HG02970 (cell line): ENCODE data around the gene KCNN3.

Source experiments
- ATAC-seq: cut with Tn5 transposase; IDR thresholded peaks from one replicate; pipeline ENCODE4 v1.9.1; 2021; ENCODE audit warnings: mild to moderate bottlenecking, moderate library complexity, moderate number of reproducible peaks; ENCODE audit not compliant: unreplicated experiment, low FRiP score

Gene KCNN3

DNA sequence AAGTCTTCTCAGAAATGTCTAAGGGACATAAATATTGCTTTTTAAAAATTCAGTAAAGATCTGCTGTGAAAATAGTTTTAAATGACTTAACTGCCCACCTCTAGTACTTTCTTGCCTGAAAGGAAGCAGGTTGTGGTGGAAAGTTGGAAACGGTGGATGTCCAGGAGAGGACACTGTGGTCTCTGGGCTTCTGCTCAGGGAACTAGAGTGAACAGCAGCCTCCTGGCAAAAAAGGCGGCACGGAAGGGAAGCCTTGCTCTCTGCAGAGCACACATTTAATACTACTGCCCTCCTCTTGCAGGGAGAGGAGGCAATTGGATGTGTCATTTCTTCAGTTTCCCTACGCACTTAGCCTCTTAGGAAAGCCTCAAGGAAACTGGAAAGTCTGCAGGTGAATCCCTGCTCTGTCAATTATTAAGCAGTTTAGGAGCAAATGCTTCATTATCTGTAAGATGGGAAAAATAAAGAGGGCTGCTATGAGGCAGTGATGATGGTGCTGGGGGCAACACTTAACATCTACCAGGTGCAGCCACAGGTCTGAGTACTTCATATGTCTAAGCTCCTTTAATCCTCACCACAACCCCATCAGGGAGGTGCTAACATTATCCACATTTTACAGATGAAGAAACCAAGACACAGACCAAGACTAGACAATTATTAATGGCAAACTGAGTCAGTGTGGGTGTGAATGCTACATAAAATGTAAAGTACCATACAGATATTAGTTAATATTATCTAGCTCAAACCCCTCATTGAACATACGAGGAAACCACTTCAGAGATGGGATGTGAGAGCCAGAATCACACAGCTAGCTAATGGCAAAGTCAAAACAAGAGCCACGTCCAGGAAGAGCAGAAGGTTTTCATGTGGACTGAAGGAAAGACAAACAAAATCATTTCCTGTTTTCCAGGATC is 153.2 kb downstream of the KCNN3 start:
- no peak for ATAC-seq

DNA sequence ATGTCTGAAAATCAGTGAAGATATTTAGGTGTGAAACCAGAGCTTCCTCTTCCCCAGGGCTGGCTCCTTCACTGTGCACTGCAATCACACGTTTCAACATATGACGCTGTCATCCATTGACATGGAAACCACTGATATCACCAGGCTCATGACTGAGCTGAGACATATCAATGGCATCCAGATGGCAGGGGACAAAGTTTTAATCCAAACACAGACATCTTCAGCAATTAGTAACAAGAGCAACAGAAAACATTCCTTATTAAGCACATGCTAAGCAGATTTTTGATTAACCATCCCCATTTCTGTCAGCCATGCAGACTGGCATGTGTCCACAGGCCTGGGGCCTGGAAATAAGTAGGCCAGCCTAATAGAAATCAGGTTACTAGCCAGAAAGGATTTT is 154.1 kb downstream of the KCNN3 start:
- no peak for ATAC-seq

DNA sequence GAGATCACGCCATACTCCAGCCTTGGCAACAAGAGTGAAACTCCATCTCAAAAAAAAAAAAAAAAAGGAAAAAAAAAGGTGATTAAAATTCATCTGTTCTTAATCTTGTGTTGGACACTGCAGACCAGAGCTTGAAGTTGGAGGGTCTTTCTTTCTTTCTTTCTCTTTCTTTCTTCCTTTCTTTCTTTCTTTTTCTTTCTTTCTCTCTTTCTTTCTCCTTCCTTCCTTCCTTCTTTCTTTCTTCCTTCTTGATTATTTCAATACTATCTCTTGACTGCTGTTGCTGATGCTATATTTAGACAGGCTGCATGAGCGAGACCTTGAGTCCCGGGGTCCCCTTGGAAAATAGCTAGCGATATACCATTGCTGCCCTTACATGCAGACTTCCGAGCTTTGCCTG is 154.7 kb downstream of the KCNN3 start:
- no peak for ATAC-seq

DNA sequence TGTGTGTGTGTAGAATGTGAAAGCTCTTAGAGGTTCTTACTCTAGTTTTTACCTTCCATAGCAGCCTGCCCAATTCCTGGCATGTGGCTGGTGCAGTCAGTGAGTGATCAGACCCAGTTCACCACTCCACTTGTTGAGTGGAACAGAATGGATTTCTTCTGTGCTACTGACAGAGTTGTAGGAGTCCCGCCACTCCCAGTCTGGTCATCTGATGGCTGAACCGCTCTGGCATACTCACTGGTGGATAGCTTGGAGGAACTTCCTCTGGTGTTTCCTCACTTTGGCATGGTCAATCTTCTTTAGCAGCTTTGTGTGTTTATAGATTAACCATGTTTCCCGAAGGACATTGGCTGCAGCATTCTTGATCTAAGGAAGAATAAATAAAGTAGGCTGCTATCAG is 155.4 kb downstream of the KCNN3 start:
- no peak for ATAC-seq

DNA sequence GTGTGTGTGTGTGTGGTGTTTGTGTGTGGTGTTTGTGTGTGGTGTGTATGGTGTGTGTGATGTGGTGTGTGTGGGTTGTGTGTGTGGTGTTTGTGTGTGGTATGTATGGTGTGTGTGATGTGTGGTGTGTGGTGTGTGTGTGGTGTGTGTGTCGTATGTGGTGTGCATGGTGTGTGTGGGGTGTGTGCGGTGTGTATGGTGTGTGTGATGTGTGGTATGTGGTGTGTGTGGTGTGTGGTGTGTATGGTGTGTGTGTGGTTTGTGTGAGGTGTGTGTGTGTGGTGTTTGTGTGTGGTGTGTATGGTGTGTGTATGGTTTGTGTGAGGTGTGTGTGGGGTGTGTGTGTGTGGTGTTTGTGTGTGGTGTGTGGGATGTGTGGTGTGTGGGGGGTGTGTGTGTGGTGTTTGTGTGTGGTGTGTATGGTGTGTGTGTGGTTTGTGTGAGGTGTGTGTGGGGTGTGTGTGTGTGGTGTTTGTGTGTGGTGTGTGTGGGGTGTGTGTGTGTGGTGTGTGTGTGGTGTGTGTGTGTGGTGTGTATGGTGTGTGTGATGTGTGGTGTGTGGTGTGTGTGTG is 155.9 kb downstream of the KCNN3 start:
- no peak for ATAC-seq

DNA sequence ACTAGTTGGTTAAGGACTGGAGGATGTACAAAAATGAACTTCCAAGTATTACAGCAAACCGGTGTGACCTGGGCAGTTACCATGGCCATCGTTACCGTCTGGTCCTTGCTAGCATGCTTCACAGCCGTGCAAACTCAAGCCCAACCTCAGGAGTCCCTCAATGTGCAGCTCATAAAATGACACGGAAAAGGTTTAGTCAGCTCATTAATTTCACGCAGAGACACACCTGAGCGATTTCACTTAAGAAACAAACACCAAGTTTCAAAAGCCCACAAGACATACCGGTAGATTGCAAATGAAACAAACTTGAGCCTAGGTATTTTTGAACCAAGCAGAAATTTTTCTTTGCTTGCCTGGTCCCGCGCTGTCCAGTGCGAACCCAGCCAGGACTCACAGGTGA is 157.1 kb downstream of the KCNN3 start:
- ATAC-seq: no peak

DNA sequence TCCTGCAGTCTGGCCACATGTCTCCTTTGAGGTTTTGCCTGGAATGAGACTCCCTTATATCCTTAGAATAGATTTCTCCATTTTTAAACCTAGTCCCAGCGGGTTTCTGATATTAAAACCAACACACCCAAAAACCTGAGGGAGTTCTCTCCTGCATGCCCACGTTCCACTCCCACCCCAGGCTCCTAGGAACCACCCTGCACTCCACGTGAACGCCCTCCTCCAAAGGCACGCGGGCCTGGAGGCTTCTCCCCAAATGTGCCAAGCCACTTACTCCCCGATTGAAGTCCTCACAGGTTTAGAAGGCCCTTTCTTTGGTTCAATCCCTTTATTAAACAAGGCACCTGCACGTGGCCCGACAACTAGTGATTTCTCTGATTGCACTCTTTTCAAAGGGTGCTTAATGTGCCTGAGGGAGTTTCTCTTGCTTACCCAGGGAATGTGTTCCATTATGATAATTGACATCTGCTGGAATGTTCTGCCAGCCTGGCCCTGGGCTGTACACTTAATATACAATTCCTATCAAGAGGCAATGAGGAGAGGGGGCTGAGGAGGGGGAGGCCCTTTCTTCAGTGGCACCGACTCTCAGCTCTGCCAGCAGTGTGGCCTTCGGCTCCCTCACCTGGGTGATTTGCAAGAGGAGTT is 157.8 kb downstream of the KCNN3 start:
- ATAC-seq: no peak

DNA sequence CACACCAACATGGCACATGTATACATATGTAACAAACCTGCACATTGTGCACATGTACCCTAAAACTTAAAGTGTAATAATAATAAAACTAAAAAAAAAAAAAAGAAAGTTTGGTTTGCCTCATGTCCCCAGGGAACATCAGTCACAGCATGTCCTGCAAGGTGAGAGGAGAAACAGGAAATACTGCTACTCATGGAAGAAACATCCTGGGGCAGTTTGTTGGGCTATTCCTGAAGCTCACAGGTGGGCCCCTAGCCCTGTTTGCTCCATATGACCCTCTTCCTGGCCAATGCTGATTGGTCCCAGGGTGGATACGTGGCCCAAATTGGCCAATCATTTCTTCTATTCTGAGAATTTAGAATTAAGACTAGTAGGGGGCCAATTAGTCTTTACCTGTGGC is 158.7 kb downstream of the KCNN3 start:
- ATAC-seq: no peak

DNA sequence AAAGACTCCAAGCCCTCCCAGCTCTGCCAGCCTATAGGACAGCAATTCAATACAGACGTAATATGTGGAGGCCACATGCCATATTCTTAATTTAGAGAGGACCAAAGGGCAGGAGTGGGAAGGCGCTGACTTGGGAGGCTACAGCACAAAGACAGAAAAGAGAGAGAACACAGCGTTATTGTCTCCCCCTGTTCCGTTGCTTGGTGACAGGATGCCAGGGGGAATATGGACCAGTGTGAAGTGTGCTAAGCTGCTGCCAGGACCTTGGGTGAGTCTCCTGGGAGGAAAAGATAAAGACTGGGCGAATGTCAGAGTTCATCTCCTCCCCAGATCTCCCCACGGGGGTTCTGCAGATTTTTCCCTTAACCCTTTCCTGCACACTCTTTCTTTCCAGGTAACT is 160.0 kb downstream of the KCNN3 start:
- ATAC-seq: no peak

DNA sequence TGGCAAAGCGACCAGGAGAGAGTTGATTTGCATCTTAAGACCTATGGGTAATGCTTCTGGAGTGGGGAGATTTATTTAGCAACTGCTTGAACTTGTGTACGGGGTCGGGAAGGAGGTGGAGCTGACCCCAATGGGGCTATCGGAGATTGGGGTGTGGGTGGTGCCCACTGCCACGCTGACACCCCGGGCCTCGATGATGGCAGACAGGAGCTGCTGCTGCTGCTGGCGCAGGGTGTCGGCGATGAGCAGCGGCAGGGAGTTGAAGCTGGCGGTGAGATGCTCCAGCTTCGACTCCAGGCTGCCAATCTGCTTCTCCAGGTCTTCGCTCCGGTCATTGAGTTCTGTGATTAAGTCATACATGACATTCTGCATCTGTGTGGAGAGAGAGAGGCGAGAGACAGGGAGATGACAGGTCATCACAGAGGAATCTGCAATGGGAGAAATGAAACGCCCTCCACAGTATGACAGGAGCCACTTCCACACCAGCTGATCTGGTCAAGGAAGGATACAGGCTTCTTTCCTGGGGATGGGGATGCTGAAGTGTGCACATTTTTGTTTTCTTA is 162.1 kb downstream of the KCNN3 start:
- no peak for ATAC-seq

DNA sequence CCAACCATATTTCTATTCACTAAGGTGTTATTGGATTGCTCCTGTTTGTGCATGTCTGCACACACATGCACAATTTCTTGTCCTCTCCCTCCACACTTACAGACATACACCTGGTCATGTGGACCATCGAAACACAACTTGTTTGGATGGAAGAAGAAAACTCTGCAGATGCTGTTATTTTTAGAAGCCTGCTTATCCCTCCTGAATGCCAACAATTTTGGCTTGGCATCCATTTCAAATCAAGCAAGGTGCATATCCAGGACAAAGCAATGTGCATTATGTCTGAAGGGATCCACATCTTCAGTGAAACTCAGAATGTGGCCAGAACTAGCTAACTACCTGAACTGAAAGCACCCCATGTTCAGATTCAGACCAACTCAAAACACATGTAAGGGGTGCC is 163.2 kb downstream of the KCNN3 start:
- no peak for ATAC-seq

DNA sequence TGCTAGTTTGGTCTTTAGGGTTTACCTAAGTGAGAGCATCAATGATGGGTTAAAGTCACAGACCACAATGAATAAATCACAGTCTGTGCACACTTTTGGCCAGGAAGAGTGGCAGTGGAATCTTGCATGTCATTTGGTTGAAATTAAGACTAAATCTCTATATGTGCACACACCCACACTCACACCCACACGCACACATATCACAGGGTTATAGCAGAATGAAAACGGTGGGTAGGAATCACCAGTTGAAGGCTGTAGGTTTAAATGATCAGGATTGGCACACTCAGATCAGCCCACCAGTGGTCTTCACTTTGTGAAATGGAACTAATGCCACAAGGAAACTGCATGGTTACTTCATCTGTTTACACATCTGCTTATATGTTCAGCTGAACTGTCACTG is 164.5 kb downstream of the KCNN3 start:
- ATAC-seq: no peak

DNA sequence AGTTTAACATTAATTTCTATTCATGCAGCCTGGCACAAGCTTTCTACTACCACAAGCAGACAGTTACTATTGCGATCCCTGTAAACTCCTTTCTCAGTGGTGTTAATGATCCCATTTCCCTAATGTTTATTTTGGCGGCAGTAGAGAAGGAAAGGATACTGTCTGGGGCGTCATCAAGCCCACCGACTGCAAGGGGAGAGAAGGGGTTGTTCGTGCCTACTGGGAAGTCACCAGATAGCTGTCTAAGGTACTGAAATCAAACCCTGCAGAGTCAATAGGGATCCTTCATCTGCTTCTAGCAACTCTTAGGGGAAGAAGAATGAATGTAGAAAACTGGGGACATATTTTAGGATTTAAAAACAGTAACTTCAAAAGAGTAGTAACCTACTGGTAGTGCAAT is 166.9 kb downstream of the KCNN3 start:
- no peak for ATAC-seq

DNA sequence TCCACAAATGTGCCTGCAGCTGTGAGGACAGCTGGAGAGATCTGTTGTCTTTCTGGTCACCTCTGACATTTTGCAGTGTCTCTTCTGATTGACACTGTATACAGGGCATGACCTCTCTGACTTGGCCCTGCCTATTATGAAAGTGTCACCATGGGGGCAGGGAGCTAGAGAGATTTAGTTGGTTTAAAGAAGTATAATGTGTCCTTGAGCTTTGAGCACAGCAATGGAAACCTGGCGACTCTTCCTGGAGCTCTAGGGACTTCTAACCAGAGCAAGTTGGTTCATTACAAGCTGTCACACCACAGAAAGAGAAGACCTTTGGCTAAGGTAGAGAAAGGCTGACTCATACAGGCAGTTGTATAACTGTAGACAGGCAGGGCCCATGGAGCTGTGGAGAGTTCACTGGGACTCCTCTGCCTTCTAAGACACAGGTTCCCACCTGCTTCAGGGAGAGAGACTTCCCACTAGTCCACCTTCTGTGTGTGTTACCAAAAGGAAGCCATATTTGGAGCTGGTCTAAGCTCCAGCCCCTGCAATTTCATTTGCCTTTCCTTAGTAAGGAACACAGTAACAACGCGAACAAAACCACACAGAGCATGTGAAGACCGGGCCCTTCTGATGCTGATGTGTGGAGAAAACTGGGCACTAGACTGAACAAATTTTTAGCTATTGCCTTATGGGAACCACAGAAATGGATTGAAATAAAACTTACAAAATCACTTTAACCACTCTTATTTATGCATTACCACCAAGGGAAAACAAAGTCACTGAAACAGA is 171.6 kb downstream of the KCNN3 start:
- no peak for ATAC-seq

DNA sequence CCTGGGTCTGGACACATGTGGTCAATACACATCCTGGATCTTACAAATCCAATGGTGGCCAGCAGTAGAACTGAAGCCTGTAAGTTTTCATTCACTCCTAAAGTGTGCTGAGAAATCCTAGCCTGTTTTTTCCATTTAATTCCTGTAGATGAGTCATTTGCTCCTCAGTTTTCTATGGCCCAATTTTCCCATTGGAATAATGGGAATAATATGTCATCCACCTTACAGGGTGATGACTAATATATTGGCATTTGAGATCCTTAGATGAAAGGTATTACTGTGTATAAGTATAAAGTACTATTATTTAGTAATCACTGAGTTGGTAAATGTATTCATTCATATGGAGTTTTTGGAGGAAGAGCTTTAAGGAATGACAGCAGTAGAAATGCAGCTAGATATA is 172.4 kb downstream of the KCNN3 start:
- no peak for ATAC-seq

DNA sequence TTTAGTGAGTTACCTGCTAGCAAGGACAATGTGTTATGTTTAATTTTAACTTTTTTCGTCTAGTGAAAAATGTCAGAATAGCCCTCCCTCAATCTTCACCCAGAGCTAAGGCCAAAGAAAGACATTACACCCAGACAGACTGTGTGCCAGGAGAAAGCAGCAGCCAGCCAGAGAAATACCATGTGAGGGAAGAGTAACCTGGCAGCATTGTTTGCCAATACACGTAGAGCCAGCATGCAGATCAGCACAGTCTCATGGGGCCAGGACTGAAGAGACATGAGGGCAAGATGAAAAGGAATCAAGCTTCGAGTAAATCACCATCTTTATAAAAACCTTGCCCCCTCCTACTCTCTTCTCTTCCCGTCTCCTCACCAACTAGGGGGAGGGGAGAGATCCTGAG is 173.6 kb downstream of the KCNN3 start:
- ATAC-seq: no peak

DNA sequence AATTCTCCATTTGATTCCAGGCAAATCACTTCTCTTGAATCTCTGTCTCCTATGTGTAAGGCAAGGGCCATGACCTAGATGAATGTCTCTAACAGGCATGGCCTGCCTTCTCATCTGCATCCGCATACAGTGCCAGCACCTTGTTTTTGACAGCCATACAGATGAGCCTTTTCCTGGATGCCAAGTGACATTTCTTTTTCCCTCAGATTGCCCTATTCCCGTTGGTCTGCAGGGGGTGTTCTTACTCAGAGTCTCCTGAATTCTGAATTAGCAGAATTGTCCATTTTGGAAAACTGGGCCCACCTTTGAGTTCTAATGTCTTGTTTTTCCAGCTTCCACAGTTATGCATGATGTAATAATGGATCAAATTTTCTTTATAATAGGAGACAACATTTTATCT is 174.1 kb downstream of the KCNN3 start:
- no peak for ATAC-seq

DNA sequence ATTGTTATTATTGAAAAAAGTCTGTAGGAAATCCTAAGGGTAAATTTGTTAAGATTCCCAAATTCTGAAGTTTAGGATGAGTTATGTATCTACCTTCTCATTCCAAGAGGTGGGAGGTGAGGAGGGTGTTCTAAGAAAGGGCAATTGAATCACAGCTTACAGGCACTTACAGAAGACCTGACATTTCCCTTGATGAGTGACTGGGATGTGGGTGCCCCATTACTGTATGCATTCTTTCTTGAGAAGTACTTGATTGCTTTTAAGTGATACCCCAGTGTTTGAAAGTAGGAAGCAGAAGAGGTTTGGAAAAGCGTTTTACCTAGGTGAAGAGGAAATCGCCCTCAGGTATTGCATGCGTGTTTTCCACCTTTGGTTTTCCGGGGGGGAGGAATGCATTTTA is 175.1 kb downstream of the KCNN3 start:
- ATAC-seq: no peak

DNA sequence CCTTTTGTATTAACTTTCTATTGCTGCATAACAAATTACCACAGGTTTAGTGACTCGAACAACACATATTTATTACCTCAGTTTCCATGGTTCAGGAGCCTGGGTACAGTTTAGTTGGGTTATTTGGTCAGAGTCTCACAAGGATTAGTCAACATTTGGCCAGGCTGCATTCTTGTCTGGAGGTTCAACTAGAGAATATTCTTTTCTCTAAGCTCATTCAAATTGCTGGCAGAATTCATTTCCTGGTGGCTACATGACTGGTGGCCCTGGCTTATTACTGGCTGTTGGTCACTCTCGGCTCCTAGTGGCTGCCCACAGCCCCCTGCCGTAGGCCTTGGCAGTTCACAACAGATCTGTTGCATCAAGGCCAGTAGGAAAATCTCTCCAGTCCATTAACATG is 181.0 kb downstream of the KCNN3 start:
- ATAC-seq: no peak

DNA sequence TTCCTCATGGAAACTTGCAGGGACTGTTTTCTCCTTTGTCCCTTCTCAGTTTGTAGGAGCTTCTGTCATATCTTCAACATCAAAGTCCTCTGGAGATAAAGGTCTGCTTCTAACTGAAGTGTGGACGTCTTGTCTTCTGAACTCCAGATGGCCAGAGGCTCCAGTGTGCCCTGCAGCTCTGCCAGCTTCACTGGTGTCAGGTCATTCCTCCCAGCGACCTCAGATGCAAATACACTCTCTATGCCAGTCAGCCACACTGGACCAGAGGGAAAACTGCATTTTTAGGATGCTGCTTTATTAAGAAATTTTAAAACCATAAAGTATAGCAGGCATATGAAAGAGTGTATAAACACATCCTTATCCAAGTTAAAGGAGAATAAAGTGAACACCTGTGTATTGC is 183.6 kb downstream of the KCNN3 start:
- no peak for ATAC-seq

DNA sequence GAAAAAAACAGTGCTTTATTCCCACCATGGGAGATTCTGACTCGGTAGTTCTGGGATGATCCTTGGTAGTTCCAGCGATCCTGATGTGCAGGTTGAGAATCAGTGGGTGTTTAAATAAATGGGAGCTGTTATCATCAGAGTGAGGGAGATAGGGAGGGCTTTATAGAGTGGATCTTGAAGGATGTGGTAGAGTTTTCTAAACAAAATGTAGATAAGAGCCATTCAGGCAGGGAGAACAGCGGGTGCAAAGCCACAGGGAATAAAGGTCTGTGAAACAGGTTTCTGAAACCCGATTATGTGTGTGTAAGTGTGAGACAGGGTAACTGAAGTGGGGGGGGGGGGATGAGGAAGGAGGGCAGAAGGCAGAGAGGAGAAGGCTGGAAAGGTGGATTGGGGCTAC is 186.3 kb downstream of the KCNN3 start:
- ATAC-seq: no peak
